Transverse colon (tissue), 4 donors: ENCODE data around the gene TCERG1L.

Experiments
- CTCF ChIP-seq, 5 experiments: fragments of 200-600 bp in 3 of 5; fragments of 450-650 bp in 2 of 5; sonication (generic) in 3 of 5; IDR thresholded peaks; 1 replicate in 2 of 5; 2 replicates in 3 of 5; pipeline ENCODE4 v1.5.1; 2016 to 2017; ENCODE audit warnings: antibody characterized with exemption in 5 of 5, inconsistent platforms in 3 of 5, mild to moderate bottlenecking in 2 of 5, moderate library complexity in 1 of 5
- EP300 ChIP-seq: sonication (generic); formaldehyde crosslinking; IDR thresholded peaks from one replicate; pipeline ENCODE4 v1.6.1; 2017; ENCODE audit warnings: antibody characterized with exemption, low read depth
- POLR2A ChIP-seq: fragments of 450-650 bp; IDR thresholded peaks from one replicate; pipeline ENCODE4 v1.6.1; 2016; ENCODE audit warnings: antibody characterized with exemption, mild to moderate bottlenecking, moderate library complexity
- POLR2AphosphoS5 ChIP-seq, 3 donors: sonication (generic); formaldehyde crosslinking; IDR thresholded peaks; one replicate each; pipeline ENCODE4 v1.6.1; 2016; ENCODE audit warnings: antibody characterized with exemption in 3 of 3

DNA sequence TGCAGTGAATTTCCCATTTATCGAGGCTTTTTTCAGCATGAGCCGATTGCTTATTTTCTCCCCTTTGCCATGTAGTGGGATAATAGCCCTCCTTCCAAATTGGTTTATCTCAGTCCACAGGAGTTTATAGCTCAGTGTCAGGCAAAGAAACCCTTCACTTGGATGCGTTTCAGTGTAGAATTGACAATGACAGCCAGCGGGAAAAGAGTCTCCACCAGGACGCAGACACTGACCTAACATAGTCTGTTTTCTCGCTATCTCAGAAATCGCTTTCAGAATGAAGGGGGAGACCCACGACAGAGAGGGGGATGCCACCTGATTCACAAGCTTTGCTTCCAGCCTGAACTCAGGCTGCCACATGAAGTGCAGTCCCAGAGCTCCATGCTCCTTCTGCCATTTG, 43.5 kb upstream of the TCERG1L start:
- TF ChIP-seq CTCF (IDR thresholded peaks at IDR 0.05) (no peak), POLR2AphosphoS5 (IDR thresholded peaks at IDR 0.05) (no peak), POLR2A (no peak), EP300 (no peak)
